Embryonic facial prominence (tissue), 1 donor: ENCODE data around the gene GABRB2.

Experiments
- DNase-seq: peaks from one replicate; pipeline ENCODE4 v3.0.0-alpha.2; 2016; ENCODE audit errors: extremely low spot score

The GABRB2 gene

GRCh38 chr5:161387121-161387520, 159.4 kb downstream of the GABRB2 start:
- no peak for DNase-seq

DNA sequence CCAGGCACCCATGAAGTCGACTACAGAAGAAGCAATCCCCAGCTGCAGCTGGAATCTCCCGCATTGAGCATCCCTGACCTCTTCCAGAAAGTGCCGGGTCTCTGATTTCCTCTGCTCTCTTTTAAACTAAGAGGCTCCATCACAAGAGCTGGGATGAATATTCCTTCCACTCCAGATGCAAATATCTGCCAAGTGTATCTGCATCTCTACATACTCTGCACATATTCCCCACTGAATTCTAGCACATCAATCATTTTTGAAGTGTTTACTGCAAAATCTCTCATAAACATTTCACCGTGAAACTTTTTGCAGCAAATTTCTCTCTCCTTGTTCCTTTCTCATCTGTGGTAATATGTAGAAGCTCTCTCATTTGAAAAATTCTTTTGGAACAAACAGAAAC, 161.5 kb downstream of the GABRB2 start:
- no peak for DNase-seq

DNA sequence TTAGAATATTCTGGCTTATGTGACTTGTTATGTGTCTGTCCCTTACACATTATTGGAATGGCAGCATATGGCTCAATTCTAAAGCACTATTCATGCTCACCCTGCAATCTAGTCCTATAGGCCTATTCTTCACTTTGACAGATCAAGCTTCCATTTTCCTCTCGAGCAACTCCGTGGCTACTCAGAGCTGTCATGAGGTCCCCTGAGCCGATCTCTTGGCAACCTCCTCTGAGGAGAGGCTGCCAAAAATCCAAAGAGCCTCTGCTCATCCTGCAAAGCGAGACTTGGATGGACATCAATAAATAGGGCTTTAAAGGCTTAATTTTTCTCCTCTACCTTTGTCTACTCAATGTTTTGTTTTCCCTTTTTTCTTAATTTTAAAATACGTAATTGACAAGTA, 163.8 kb downstream of the GABRB2 start:
- DNase-seq = no peak

- no peak for DNase-seq
These were observed 166.0 kb downstream of the GABRB2 start for GRCh38 chr5:161380486-161380885.

DNA sequence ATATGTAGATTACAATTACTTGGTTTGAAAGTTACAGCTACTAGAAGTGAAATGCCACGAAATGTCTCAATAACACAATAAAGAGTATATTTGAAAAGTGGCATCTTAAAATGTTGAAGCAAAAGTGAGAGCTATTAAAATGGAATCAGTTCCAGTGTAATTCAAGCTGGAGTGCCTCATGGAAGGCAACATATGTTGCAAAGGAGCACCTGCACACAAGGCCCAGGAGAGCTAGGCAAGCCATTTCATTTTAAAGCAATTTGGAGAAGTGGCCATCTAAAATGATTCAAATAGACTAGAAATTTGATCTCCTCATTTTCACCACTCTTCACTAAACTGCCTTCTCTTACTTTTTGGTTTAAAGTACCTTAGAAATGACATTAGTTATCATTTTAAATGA, 167.8 kb downstream of the GABRB2 start:
- no peak for DNase-seq

DNA sequence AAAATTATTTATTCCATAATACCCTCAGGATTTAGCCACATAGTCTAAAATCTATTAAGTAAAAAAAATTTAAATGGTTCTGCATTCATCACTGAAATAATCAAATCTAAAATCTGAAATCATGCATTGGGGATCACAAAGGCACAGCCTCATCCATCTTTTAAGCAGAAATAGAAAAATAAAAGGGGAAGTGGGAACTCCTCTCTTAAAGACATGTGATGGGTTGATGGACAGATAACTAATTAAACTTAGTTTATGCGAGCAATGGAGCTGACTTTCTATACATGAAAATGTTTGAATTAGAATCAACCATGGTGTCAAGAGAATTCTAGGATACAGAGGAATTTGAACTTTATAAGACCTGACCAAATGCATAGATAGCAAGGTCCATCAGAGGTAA, 170.5 kb downstream of the GABRB2 start:
- DNase-seq = no peak

- no peak for DNase-seq
These were observed 173.2 kb downstream of the GABRB2 start for GRCh38 chr5:161373345-161373707.

DNA sequence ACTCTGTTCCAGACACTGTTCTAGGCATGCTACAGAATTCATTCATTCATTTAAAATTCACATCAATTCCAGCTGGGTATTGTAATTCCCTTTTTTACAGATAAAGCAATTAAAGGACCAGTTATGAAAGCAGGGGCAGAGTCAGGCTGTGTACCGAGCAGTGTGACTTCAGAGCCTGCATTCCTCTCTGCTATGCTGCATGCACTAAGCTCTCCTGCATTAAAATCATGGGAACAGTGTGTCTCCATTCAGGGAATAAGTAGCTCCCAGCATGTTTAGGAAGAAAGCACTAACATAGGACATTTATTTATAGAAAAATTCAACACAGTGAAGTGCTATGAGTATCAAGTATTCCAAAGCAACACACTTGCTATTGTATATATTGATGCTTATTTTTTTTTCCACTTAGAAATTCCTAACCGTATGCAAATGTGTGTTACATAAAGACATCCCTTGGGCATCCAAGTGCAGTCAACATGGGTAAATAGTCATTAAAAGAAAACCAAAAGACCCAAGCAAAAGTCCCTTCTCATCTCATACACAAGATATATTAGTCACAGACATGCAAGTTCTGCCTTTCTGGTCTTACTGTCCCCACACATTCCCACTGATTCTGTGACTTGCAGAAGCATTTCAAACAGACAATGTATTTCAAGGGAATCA, 173.7 kb downstream of the GABRB2 start:
- DNase-seq = no peak

DNA sequence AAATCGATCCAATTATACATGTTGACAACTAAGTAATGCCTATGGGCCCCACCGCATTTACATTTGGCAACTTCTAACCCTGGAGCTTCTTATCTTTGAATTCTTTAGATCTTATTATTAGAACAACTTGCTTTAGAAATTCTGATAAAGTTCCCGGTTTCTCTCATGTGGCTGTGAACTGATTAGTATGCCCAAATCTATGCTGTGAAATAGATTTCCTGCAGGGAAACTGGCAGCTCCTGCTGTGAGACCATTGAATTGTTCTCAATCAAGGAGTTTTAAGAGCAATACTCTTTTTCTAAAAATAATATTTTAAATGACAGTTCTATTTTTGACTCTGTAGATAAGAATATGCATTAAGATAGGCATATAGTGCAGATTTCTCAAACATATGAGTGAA, 177.5 kb downstream of the GABRB2 start:
- no peak for DNase-seq

DNA sequence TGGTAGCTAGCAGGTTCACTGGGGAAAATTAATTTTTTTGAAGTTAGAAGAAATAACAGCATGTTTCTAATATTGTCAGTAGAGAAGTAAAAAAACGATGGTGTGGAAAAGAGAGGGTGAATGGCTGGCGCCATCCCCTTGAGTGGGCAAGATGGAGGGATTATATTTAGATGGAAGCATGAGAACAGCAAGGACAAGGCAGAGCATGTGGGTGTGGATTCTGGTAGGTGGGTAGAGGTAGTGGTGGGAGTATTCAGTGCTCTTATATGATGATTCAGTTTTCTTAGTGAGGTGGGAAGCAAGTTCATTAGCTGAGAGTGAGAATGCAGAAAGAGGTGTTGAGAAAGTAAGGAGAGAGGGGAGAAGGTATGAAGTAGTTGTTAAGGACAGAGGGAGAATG, 188.1 kb downstream of the GABRB2 start:
- no peak for DNase-seq

DNA sequence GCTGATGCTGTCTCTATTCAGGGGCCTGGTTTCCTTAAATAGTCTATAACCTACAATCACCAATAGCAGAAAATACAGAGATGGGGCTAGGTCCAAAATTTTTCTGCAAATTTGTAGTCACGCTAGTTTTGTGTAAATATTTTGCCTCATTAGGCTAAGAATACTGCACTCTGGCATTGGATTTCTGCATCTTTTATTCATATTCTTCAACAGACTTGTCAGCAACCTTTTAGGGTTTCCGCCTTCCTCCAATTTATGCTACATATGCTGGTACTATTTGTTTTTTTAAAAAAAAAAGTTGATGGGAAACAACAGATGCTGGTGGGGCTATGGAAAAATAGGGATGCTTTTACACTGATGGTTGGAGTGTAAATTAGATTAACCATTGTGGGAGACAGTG, 202.3 kb downstream of the GABRB2 start:
- no peak for DNase-seq

DNA sequence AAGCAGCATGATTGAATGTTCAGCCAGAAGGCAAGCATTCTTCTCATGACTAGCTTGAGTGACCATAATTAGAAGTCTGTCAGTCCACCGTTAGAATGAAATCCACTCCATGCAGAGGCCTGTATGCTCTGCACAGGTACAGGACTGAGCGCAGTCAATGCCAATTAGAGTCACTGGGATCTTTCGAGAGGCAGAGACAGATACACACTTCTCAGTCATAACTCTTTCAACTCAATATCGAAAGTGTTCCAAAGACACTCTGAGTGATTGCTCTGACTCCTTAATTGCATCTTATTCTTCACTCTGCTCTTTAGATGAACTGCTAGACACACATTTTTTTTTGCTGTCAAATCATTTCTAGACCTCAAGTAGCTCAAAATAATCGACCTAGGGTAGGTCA, 203.6 kb downstream of the GABRB2 start:
- no peak for DNase-seq

DNA sequence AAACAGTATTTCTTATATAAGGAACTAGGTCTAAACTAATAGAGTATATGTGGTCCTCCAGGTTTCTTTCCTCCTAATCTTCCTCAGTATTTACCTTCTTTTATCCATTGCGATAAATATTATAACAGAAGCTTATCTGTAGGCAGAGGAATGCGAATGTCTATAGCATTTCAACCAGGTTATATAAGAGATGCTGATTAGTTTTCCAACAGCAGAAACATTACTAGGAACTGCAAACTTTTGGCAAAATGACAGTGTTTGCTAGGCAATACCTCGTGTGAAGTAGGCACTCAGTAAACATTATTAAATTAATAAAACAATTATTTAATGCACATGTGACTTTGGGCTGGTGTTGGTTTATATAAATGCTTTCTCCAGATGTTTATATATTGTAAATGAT, 206.5 kb downstream of the GABRB2 start:
- no peak for DNase-seq

DNA sequence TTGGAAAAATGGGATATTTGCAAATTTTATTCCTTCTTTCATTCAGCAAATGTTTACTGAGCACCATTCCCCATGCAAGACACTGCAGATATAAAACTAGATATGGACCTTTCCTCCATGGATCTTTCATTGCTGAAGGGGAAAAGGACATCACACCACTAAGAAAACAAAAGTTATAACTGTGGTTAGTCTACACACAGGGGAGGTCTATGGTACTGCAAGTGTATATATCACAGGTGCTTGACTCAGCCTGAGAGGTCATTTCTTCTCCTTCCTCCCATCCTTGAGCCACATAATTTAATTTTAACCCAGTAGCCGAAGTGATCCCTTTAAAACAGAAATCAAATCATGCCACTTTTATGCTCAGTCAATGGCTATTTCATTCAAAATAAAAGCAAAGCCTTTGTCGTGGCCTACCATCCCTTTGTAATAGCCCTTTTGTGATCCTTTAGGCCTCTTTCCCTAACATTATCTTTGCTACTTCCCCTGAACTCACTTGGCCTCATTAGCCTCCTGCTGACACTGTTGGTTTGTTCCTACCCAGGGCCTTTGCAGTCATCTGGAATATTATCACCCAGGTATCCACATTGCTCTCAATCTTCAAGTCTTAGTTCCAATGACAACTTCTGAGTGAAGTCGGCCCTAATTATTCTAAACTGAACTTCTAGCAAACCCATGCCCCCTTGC, 213.2 kb downstream of the GABRB2 start:
- DNase-seq = no peak

GRCh38 chr5:161332343-161332742, 214.2 kb downstream of the GABRB2 start:
- DNase-seq = no peak

DNA sequence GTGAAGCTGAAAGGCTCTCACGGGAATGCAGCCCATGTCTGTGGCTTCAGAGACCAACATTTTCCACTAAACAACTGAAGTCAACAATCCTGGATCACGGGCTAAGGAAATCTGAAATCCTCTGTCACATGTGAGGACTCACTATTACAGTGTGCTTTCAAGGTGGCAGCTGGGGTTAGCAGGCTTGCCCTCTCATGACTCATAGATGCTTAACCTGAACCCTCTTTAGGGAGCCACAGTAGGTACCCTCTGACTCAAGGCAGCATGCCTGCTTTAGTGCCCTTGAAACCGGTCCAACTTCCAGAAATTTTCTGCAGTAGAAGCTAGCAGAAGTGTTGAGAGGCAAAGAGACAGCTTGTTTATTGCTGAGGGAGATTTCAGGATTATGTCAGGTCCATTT, 232.5 kb downstream of the GABRB2 start:
- DNase-seq = no peak

DNA sequence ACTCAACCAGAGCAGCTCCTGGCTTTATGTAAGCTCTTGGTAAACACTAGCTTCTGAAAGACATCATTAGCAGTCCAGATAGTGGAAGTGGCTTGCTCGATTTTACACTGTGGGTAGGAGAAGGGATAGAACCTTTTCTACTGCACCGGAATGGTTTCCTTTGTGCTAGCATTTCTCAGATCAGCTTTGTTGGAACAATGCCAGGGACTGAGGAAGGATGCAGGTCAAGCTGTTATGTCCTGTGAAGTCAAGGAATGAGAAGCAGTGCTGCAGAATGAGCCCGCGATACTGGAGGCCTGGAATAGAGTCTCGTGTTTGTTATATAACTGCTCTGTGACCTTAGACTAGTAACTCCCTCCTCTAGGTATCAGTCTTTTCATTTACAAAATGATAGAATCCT, 233.6 kb downstream of the GABRB2 start:
- no peak for DNase-seq

- no peak for DNase-seq
These were observed 234.6 kb downstream of the GABRB2 start for GRCh38 chr5:161311965-161312364.

- no peak for DNase-seq
These were observed 235.3 kb downstream of the GABRB2 start for GRCh38 chr5:161311146-161311708.

GRCh38 chr5:161306351-161306995, 240.1 kb downstream of the GABRB2 start:
- DNase-seq = no peak

DNA sequence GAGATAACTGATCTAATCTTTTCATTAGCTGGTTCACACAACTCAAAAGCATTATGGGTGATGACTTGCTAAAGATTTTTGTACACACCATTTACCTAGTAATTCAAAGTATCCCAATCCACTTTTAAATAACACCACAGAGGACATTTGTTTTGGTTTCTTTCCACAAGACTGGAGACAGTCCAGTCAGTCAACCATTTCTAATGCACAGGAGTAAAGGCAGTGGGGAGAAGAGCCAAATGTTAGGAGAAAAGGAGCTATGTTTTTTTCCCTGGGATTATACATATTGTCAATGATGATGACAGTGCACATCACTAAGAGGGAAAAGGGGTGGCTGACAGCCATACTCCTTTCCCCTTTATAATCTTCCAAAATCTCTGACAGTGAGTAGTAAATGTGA, 240.9 kb downstream of the GABRB2 start:
- no peak for DNase-seq

DNA sequence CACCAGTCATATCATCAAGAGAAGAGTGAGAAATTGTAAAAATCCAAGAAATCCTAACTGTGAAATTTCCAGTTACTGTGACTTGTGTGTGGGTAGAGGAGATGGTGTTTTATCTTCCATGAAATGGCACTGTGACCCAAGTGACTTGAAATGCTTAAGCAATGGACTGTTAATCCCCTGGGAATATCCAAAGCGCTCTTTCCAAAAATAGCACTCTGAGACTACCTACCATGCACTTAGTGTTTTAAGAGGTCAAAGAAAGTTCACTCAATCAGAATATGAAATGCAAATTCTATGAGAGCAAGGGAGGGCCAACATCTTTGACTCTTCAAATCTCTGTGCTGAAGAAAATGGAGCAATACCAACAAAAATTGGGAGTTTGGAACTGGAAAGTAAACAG, 244.0 kb downstream of the GABRB2 start:
- DNase-seq = no peak

GRCh38 chr5:161301586-161301985, 244.9 kb downstream of the GABRB2 start:
- DNase-seq = no peak
